Mesothelial cell of epicardium (in vitro differentiated cells): Measurements from ENCODE around the gene ADRB1. TPM values are rescaled to one million over a fixed set of nuclear protein-coding genes. Genes with fewer than 3 reads are reported as not detected.

ENCODE experiments used
- DNase-seq, 2 experiments: peaks; one replicate each; pipeline ENCODE4 v3.0.0; 2021; ENCODE audit warnings: low spot score in 2 of 2; ENCODE audit not compliant: unreplicated experiment in 2 of 2
- H3K27ac Mint-ChIP-seq: 2 replicates; pipeline ENCODE4 v1.8.0; 2021; ENCODE audit warnings: mixed read lengths
- H3K27me3 Mint-ChIP-seq: 2 replicates; pipeline ENCODE4 v1.8.0; 2021; ENCODE audit warnings: low read depth, mixed read lengths
- H3K36me3 Mint-ChIP-seq: 2 replicates; pipeline ENCODE4 v1.8.0; 2021; ENCODE audit warnings: mixed read lengths
- H3K4me1 Mint-ChIP-seq: 2 replicates; pipeline ENCODE4 v1.8.0; 2021; ENCODE audit warnings: mixed read lengths
- H3K4me3 Mint-ChIP-seq: 2 replicates; pipeline ENCODE4 v1.8.0; 2021; ENCODE audit warnings: mild to moderate bottlenecking, moderate library complexity, mixed read lengths
- H3K9me3 Mint-ChIP-seq: 2 replicates; pipeline ENCODE4 v1.8.0; 2021; ENCODE audit warnings: mixed read lengths
- CTCF ChIP-seq: fragments of 200-600 bp; sonication (generic); IDR thresholded peaks from one replicate; pipeline ENCODE4 v1.5.0; 2021; ENCODE audit warnings: antibody characterized with exemption; ENCODE audit not compliant: unreplicated experiment
- total RNA-seq: library from RNA; stranded (reverse); gene quantifications from 3 replicates; pipeline ENCODE4 v1.2.1, GENCODE V29; 2021

Gene ADRB1
- total RNA-seq, 1 donor from 2014 or later = 0.18 TPM

GRCh38 chr10:114073395-114074186, 29.9 kb downstream of the ADRB1 start:
- Mint-ChIP-seq H3K27me3 (peaks cover 9% of the 10 kb centered on the region), H3K27ac (no peak overlapping the region), H3K4me3 (no peak overlapping the region), H3K4me1 (peaks cover 5% of the 10 kb centered on the region), H3K9me3 (peaks cover 3% of the 10 kb centered on the region), H3K36me3 (no peaks in the 10 kb centered on the region)
- no peak for DNase-seq
- no peak for TF ChIP-seq CTCF

- H3K27ac Mint-ChIP-seq = no peak overlapping the region
- no peak for TF ChIP-seq CTCF
- H3K27me3 Mint-ChIP-seq = peaks cover 9% of the 10 kb centered on the region
- H3K9me3 Mint-ChIP-seq = peaks cover 3% of the 10 kb centered on the region
- DNase-seq = no peak
- no peak overlapping the region for H3K4me3 Mint-ChIP-seq
- H3K4me1 Mint-ChIP-seq = peaks cover 3% of the 10 kb centered on the region
- H3K36me3 Mint-ChIP-seq = no peaks in the 10 kb centered on the region
Measured at GRCh38 chr10:114075093-114075492, 31.4 kb downstream of the ADRB1 start.

- Mint-ChIP-seq H3K4me3 (no peak overlapping the region), H3K9me3 (peaks cover 3% of the 10 kb centered on the region), H3K27ac (no peak overlapping the region), H3K4me1 (no peaks in the 10 kb centered on the region), H3K27me3 (peaks cover 8% of the 10 kb centered on the region), H3K36me3 (no peaks in the 10 kb centered on the region)
- no peak for TF ChIP-seq CTCF
- no peak for DNase-seq
Measured at GRCh38 chr10:114077347-114077746, 33.7 kb downstream of the ADRB1 start.

GRCh38 chr10:114077815-114078219, 34.2 kb downstream of the ADRB1 start:
- no peak for TF ChIP-seq CTCF
- Mint-ChIP-seq H3K9me3 (peaks cover 3% of the 10 kb centered on the region), H3K4me3 (no peak overlapping the region), H3K4me1 (no peaks in the 10 kb centered on the region), H3K36me3 (no peaks in the 10 kb centered on the region), H3K27ac (no peak overlapping the region), H3K27me3 (peaks cover 8% of the 10 kb centered on the region)
- no peak for DNase-seq

GRCh38 chr10:114078346-114078745, 34.7 kb downstream of the ADRB1 start:
- H3K4me1 Mint-ChIP-seq = no peaks in the 10 kb centered on the region
- peaks cover 3% of the 10 kb centered on the region for H3K9me3 Mint-ChIP-seq
- no peaks in the 10 kb centered on the region for H3K36me3 Mint-ChIP-seq
- H3K27me3 Mint-ChIP-seq = peaks cover 8% of the 10 kb centered on the region
- H3K27ac Mint-ChIP-seq = no peak overlapping the region
- H3K4me3 Mint-ChIP-seq = no peak overlapping the region
- no peak for DNase-seq
- TF ChIP-seq CTCF = no peak
